Stimulated activated CD4-positive, alpha-beta T cell treated with anti-CD3 and anti-CD28 coated beads, Interleukin-4, amount 100 ng/mL, for 1 hour (primary cell): Measurements from ENCODE around the gene MLLT3.
A peak's percentile ranks its signal among the peaks of the same experiment; 100 is the strongest.

Source experiments
- DNase-seq: peaks from one replicate; pipeline ENCODE4 v3.0.0-alpha.2; 2020

MLLT3 gene

GRCh38 chr9:20373263-20373662, 249.0 kb downstream of the MLLT3 start:
- no peak for DNase-seq

GRCh38 chr9:20369391-20369790, 252.9 kb downstream of the MLLT3 start:
- DNase-seq, result no peak

GRCh38 chr9:20367855-20368254, 254.4 kb downstream of the MLLT3 start:
- DNase-seq, result no peak

- DNase-seq, result no peak
Measured at GRCh38 chr9:20364959-20365358, 257.3 kb downstream of the MLLT3 start.

- DNase-seq, result no peak
Measured at GRCh38 chr9:20363233-20363632, 259.1 kb downstream of the MLLT3 start.

- DNase-seq, result no peak
Measured at GRCh38 chr9:20361656-20362570, 260.4 kb downstream of the MLLT3 start.

- DNase-seq, result no peak
Measured at GRCh38 chr9:20361229-20361628, 261.1 kb downstream of the MLLT3 start.

GRCh38 chr9:20358207-20358606, 264.1 kb downstream of the MLLT3 start:
- no peak for DNase-seq

- no peak for DNase-seq
Measured at GRCh38 chr9:20357037-20357432, 265.3 kb downstream of the MLLT3 start.

GRCh38 chr9:20356403-20357036, 265.8 kb downstream of the MLLT3 start:
- peak; percentile 51 for DNase-seq

GRCh38 chr9:20355022-20355421, 267.3 kb downstream of the MLLT3 start:
- no peak for DNase-seq

- no peak for DNase-seq
Measured at GRCh38 chr9:20353931-20354652, 268.2 kb downstream of the MLLT3 start.

- DNase-seq, result no peak
Measured at GRCh38 chr9:20353524-20353923, 268.8 kb downstream of the MLLT3 start.

GRCh38 chr9:20352591-20352990, 269.7 kb downstream of the MLLT3 start:
- DNase-seq, result no peak

GRCh38 chr9:20351715-20352114, 270.6 kb downstream of the MLLT3 start:
- DNase-seq, result no peak

- DNase-seq, result no peak
Measured at GRCh38 chr9:20349568-20349967, 272.7 kb downstream of the MLLT3 start.

GRCh38 chr9:20343325-20343724, 279.0 kb downstream of the MLLT3 start:
- DNase-seq, result no peak

GRCh38 chr9:20340511-20340861, 281.8 kb downstream of the MLLT3 start:
- DNase-seq, result no peak

- no peak for DNase-seq
Measured at GRCh38 chr9:20335668-20336332, 286.5 kb downstream of the MLLT3 start.

- no peak for DNase-seq
Measured at GRCh38 chr9:20333991-20334390, 288.3 kb downstream of the MLLT3 start.

- DNase-seq, result no peak
Measured at GRCh38 chr9:20331095-20331685, 291.1 kb downstream of the MLLT3 start.

- no peak for DNase-seq
Measured at GRCh38 chr9:20330688-20331087, 291.6 kb downstream of the MLLT3 start.

GRCh38 chr9:20326516-20326915, 295.8 kb downstream of the MLLT3 start:
- DNase-seq, result no peak
